KOPT-K1 (cell line): ENCODE data around the gene L3MBTL4.
"Not testable (repeated sequence)": the region's sequence is repeated elsewhere in the genome, so short reads cannot be mapped to it uniquely, and the experiment has no call there.

Experiments used
- H3K27ac ChIP-seq: fragments of 200-600 bp; sonication (generic); 2 replicates; pipeline ENCODE4 v1.5.1; 2016; ENCODE audit warnings: antibody characterized with exemption, mild to moderate bottlenecking, low read depth, low read length; ENCODE audit not compliant: poor library complexity, severe bottlenecking
- H3K36me3 ChIP-seq: fragments of 200-600 bp; sonication (generic); 2 replicates; pipeline ENCODE4 v1.5.1; 2017; ENCODE audit warnings: antibody characterized with exemption, mild to moderate bottlenecking, low read length, moderate library complexity; ENCODE audit not compliant: insufficient read depth
- H3K9me3 ChIP-seq: fragments of 200-600 bp; sonication (generic); 2 replicates; pipeline ENCODE4 v1.5.1; 2017; ENCODE audit warnings: antibody characterized with exemption, low read length, mild to moderate bottlenecking; ENCODE audit not compliant: insufficient read depth, poor library complexity, severe bottlenecking

L3MBTL4 gene

GRCh38 chr18:6315517-6316331 is 99.0 kb downstream of the L3MBTL4 start:
- H3K27ac ChIP-seq: no peak overlapping the region
- no peaks in the 10 kb centered on the region for H3K36me3 ChIP-seq
- H3K9me3 ChIP-seq: no peaks in the 10 kb centered on the region

- Histone ChIP-seq H3K9me3 (no peaks in the 10 kb centered on the region), H3K36me3 (no peaks in the 10 kb centered on the region), H3K27ac (no peak overlapping the region)
These were observed 101.3 kb downstream of the L3MBTL4 start for GRCh38 chr18:6313415-6313814.

GRCh38 chr18:6311456-6312215 is 103.1 kb downstream of the L3MBTL4 start:
- Histone ChIP-seq H3K27ac (no peak overlapping the region), H3K9me3 (no peaks in the 10 kb centered on the region), H3K36me3 (no peaks in the 10 kb centered on the region)

- H3K36me3 ChIP-seq: no peaks in the 10 kb centered on the region
- no peak overlapping the region for H3K27ac ChIP-seq
- H3K9me3 ChIP-seq: no peaks in the 10 kb centered on the region
These were observed 104.0 kb downstream of the L3MBTL4 start for GRCh38 chr18:6310714-6311113.

GRCh38 chr18:6297875-6298274 is 116.8 kb downstream of the L3MBTL4 start:
- Histone ChIP-seq H3K36me3 (no peaks in the 10 kb centered on the region), H3K27ac (no peak overlapping the region)

GRCh38 chr18:6294148-6294784 is 120.4 kb downstream of the L3MBTL4 start:
- Histone ChIP-seq H3K27ac (no peak overlapping the region), H3K9me3 (no peaks in the 10 kb centered on the region), H3K36me3 (no peaks in the 10 kb centered on the region)

More at GRCh38 chr18:6297875-6298274, 116.8 kb downstream of the L3MBTL4 start:
- H3K9me3 ChIP-seq: no peaks in the 10 kb centered on the region

- Histone ChIP-seq H3K36me3 (no peaks in the 10 kb centered on the region), H3K27ac (no peak overlapping the region), H3K9me3 (no peaks in the 10 kb centered on the region)
These were observed 124.9 kb downstream of the L3MBTL4 start for GRCh38 chr18:6289843-6290242.

GRCh38 chr18:6286585-6286984 is 128.1 kb downstream of the L3MBTL4 start:
- H3K27ac ChIP-seq: no peak overlapping the region
- no peaks in the 10 kb centered on the region for H3K9me3 ChIP-seq
- H3K36me3 ChIP-seq: no peaks in the 10 kb centered on the region

- Histone ChIP-seq H3K36me3 (no peaks in the 10 kb centered on the region), H3K27ac (no peak overlapping the region), H3K9me3 (no peaks in the 10 kb centered on the region)
These were observed 129.9 kb downstream of the L3MBTL4 start for GRCh38 chr18:6284761-6285160.

- Histone ChIP-seq H3K9me3 (no peaks in the 10 kb centered on the region), H3K36me3 (no peaks in the 10 kb centered on the region), H3K27ac (no peak overlapping the region)
These were observed 130.4 kb downstream of the L3MBTL4 start for GRCh38 chr18:6284300-6284699.

- Histone ChIP-seq H3K9me3 (no peaks in the 10 kb centered on the region), H3K27ac (no peak overlapping the region), H3K36me3 (no peaks in the 10 kb centered on the region)
These were observed 132.8 kb downstream of the L3MBTL4 start for GRCh38 chr18:6281874-6282273.

- Histone ChIP-seq H3K9me3 (no peaks in the 10 kb centered on the region), H3K36me3 (no peaks in the 10 kb centered on the region), H3K27ac (no peak overlapping the region)
These were observed 134.4 kb downstream of the L3MBTL4 start for GRCh38 chr18:6280211-6280743.

GRCh38 chr18:6279308-6279707 is 135.4 kb downstream of the L3MBTL4 start:
- Histone ChIP-seq H3K9me3 (no peaks in the 10 kb centered on the region), H3K36me3 (no peaks in the 10 kb centered on the region), H3K27ac (no peak overlapping the region)

- H3K27ac ChIP-seq: no peak overlapping the region
- H3K36me3 ChIP-seq: no peaks in the 10 kb centered on the region
- no peaks in the 10 kb centered on the region for H3K9me3 ChIP-seq
These were observed 141.3 kb downstream of the L3MBTL4 start for GRCh38 chr18:6273423-6273822.

GRCh38 chr18:6272144-6272543 is 142.6 kb downstream of the L3MBTL4 start:
- not testable (repeated sequence) for H3K27ac ChIP-seq, H3K9me3 ChIP-seq, H3K36me3 ChIP-seq
